SU-DHL-6 (cell line): ENCODE results near the gene HMHB1.

Experiments used
- CTCF ChIP-seq: fragments of 200-600 bp; sonication (generic); IDR thresholded peaks from one replicate; pipeline ENCODE4 v1.5.1; 2017; ENCODE audit warnings: antibody characterized with exemption, mild to moderate bottlenecking, low read length, moderate library complexity; ENCODE audit not compliant: insufficient read depth, poor library complexity, severe bottlenecking
- EZH2phosphoT487 ChIP-seq: fragments of 200-600 bp; sonication (generic), shearing (Covaris generic); conservative IDR thresholded peaks from 2 replicates; pipeline ENCODE4 v1.6.1; 2018; ENCODE audit warnings: mild to moderate bottlenecking, antibody characterized with exemption, low read length, moderate library complexity, mixed read lengths

- TF ChIP-seq CTCF (no peak), EZH2phosphoT487 (no peak)
Measured at GRCh38 chr5:143796125-143796524, 15.8 kb upstream of the HMHB1 start.
